Activated T-helper 1 cell treated with anti-CD3 and anti-CD28 coated beads, Interleukin-12 subunit alpha, Interleukin-12 subunit beta, Interleukin-2, Interleukin-4 antibody, amounts not matched to agents 30 ng/mL and 10 ng/mL and 1 ng/mL, durations not matched to agents 14 hours and 24 hours and 36 hours (primary cell): ENCODE measurements around the gene DCAF8L2. TPM values are rescaled to one million over a fixed set of nuclear protein-coding genes. Genes with fewer than 3 reads are reported as not detected.
"Not testable (repeated sequence)": the region's sequence is repeated elsewhere in the genome, so short reads cannot be mapped to it uniquely, and the experiment has no call there.

Experiments used
- DNase-seq: peaks from one replicate; pipeline ENCODE4 v3.0.0; 2021; ENCODE audit warnings: low spot score
- H3K27ac Mint-ChIP-seq: one replicate; pipeline ENCODE4 v1.8.0; 2021; ENCODE audit warnings: mild to moderate bottlenecking, mixed read lengths
- H3K27me3 Mint-ChIP-seq: one replicate; pipeline ENCODE4 v1.8.0; 2022; ENCODE audit warnings: mild to moderate bottlenecking, moderate library complexity, mixed read lengths; ENCODE audit not compliant: insufficient read depth
- H3K36me3 Mint-ChIP-seq: one replicate; pipeline ENCODE4 v1.8.0; 2021; ENCODE audit warnings: low read depth, mixed read lengths
- H3K4me1 Mint-ChIP-seq: one replicate; pipeline ENCODE4 v1.8.0; 2021; ENCODE audit warnings: low read depth, mixed read lengths
- H3K4me3 Mint-ChIP-seq: one replicate; pipeline ENCODE4 v1.8.0; 2021; ENCODE audit warnings: mild to moderate bottlenecking, moderate library complexity, mixed read lengths
- H3K9me3 Mint-ChIP-seq: one replicate; pipeline ENCODE4 v1.8.0; 2021; ENCODE audit warnings: mixed read lengths
- intact Hi-C: fragments of 100-400 bp; cut with micrococcal nuclease; formaldehyde crosslinking; loops from one replicate; pipeline ENCODE4 v1.15.1; 2024
- total RNA-seq: library from RNA; stranded (reverse); gene quantifications from 2 replicates; pipeline ENCODE4 v1.2.3, GENCODE V29; 2022

Gene DCAF8L2
- total RNA-seq, 1 donor from 2014 or later, result not detected

DNA sequence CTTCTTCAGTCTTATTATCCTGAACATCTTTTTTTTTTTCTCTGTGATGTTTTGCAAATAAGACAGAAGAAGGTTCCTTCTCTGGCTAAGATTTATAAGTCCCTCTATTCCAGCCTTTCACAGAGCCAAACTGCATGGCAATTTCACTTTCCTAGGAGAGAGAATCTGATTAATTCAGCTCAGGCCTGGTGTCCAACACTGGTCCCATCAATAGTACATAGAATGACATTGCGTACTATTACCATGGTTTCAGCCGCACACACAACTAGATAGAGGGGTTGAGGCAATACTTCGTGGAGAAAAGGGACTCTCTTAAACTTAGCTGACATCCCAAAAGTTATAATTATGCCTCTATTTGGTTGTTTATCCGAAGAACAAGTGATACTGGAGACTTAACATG is 18.5 kb downstream of the DCAF8L2 start:
- no peak overlapping the region for H3K4me3 Mint-ChIP-seq
- H3K4me1 Mint-ChIP-seq, result no peaks in the 10 kb centered on the region
- DNase-seq, result no peak
- no peaks in the 10 kb centered on the region for H3K36me3 Mint-ChIP-seq
- no peaks in the 10 kb centered on the region for H3K9me3 Mint-ChIP-seq
- H3K27ac Mint-ChIP-seq, result no peak overlapping the region
- intact Hi-C loops, result no loop called here
- no peaks in the 10 kb centered on the region for H3K27me3 Mint-ChIP-seq

DNA sequence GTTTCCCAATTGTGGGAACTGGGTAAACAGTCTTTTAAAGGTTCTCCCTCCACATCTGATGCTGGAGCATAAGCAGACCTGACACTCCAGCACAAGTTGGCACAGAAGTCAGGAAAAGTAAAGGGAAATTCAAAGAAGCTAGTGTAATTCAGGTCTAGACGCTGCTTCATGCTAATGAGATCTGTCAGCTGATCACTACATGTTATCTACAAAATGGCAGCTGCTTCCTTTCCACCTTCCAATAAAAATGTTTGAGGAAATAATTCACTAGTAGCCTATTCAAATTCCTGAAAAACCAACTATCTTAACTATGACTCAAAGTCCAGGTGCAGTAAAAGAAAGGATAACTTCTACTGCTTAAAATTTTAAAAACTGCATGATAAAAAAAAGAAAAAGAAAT is 29.3 kb downstream of the DCAF8L2 start:
- H3K27ac Mint-ChIP-seq, result no peak overlapping the region
- DNase-seq, result no peak
- no peak overlapping the region for H3K4me3 Mint-ChIP-seq
- no peaks in the 10 kb centered on the region for H3K27me3 Mint-ChIP-seq
- H3K4me1 Mint-ChIP-seq, result no peaks in the 10 kb centered on the region
- intact Hi-C loops, result no loop called here
- H3K36me3 Mint-ChIP-seq, result no peaks in the 10 kb centered on the region
- H3K9me3 Mint-ChIP-seq, result no peaks in the 10 kb centered on the region

GRCh38 chrX:27619975-27620374 is 29.8 kb downstream of the DCAF8L2 start:
- H3K9me3 Mint-ChIP-seq, result no peaks in the 10 kb centered on the region
- H3K27me3 Mint-ChIP-seq, result no peaks in the 10 kb centered on the region
- intact Hi-C loops, result no loop called here
- no peaks in the 10 kb centered on the region for H3K4me1 Mint-ChIP-seq
- no peak overlapping the region for H3K27ac Mint-ChIP-seq
- DNase-seq, result no peak
- H3K36me3 Mint-ChIP-seq, result no peaks in the 10 kb centered on the region
- H3K4me3 Mint-ChIP-seq, result no peak overlapping the region

GRCh38 chrX:27622883-27623282 is 32.7 kb downstream of the DCAF8L2 start:
- intact Hi-C loops, result no loop called here
- Mint-ChIP-seq H3K27me3 (no peaks in the 10 kb centered on the region), H3K4me1 (no peaks in the 10 kb centered on the region), H3K27ac (no peak overlapping the region), H3K36me3 (no peaks in the 10 kb centered on the region), H3K4me3 (no peak overlapping the region), H3K9me3 (no peaks in the 10 kb centered on the region)
- no peak for DNase-seq

DNA sequence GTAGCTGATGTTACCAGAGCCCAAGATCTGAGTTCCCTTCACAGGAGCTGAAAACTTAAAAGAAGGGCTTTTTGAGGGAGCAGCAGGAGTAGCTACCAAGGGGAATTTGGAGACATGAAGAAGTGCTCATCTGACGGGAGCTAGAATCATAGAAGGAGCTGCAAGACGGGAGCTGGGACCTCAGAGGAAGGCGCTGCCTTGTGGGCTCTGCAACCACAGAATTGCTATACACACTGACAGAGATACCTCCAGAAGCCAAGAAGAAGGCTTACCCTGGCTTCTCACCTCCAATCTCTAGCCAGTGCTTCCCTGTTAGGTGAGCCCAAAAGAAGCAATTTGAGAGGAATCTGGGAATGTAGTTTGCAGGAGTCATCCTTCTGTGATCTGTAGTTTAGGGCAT is 35.9 kb downstream of the DCAF8L2 start:
- H3K4me3 Mint-ChIP-seq, result no peak overlapping the region
- intact Hi-C loops, result no loop called here

GRCh38 chrX:27633328-27633727 is 43.2 kb downstream of the DCAF8L2 start:
- no peak for DNase-seq
- Mint-ChIP-seq H3K9me3 (no peaks in the 10 kb centered on the region), H3K27ac (no peak overlapping the region), H3K27me3 (no peaks in the 10 kb centered on the region), H3K4me1 (no peaks in the 10 kb centered on the region), H3K36me3 (no peaks in the 10 kb centered on the region), H3K4me3 (no peak overlapping the region)
- intact Hi-C loops, result no loop called here

More for the DNA sequence above, 35.9 kb downstream of the DCAF8L2 start:
- no peak for DNase-seq
- Mint-ChIP-seq H3K27me3 (no peaks in the 10 kb centered on the region), H3K27ac (no peak overlapping the region), H3K36me3 (no peaks in the 10 kb centered on the region), H3K9me3 (no peaks in the 10 kb centered on the region), H3K4me1 (no peaks in the 10 kb centered on the region)

DNA sequence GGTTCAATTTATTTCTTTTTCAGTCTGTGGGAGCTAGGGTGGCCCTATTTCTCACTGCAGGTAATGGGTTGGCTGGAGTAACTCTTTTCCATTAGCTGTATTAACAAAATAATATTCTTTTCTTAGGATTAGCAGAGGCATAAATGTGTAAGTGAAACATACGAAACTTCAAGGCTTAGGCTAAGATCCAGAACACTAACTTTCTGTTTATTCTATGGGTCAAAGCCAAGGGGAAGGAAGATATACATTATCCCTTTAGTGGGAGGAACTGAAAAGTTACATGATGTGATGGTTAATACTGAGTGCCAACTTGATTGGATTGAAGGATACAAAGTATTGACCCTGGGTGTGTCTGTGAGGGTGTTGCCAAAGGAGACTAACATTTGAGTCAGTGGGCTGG is 66.4 kb downstream of the DCAF8L2 start:
- no peak for DNase-seq
- Mint-ChIP-seq H3K9me3 (no peaks in the 10 kb centered on the region), H3K27ac (no peak overlapping the region), H3K27me3 (no peaks in the 10 kb centered on the region), H3K36me3 (no peaks in the 10 kb centered on the region), H3K4me1 (no peaks in the 10 kb centered on the region), H3K4me3 (no peak overlapping the region)
- intact Hi-C loops, result no loop called here

- Mint-ChIP-seq H3K4me1 (no peaks in the 10 kb centered on the region), H3K27ac (no peak overlapping the region), H3K36me3 (no peaks in the 10 kb centered on the region), H3K9me3 (no peaks in the 10 kb centered on the region), H3K4me3 (no peak overlapping the region), H3K27me3 (no peaks in the 10 kb centered on the region)
- no peak for DNase-seq
- intact Hi-C loops, result no loop called here
Measured at GRCh38 chrX:27660878-27661277, 70.7 kb downstream of the DCAF8L2 start.

- Mint-ChIP-seq H3K4me1 (no peaks in the 10 kb centered on the region), H3K4me3 (no peak overlapping the region), H3K36me3 (no peaks in the 10 kb centered on the region), H3K27me3 (no peaks in the 10 kb centered on the region), H3K9me3 (peaks cover 4% of the 10 kb centered on the region), H3K27ac (no peak overlapping the region)
- intact Hi-C loops, result no loop called here
- no peak for DNase-seq
Measured at GRCh38 chrX:27671234-27671633, 81.1 kb downstream of the DCAF8L2 start.

GRCh38 chrX:27674491-27674890 is 84.3 kb downstream of the DCAF8L2 start:
- no peaks in the 10 kb centered on the region for H3K36me3 Mint-ChIP-seq
- H3K27me3 Mint-ChIP-seq, result no peaks in the 10 kb centered on the region
- H3K4me3 Mint-ChIP-seq, result no peak overlapping the region

GRCh38 chrX:27675493-27675892 is 85.3 kb downstream of the DCAF8L2 start:
- intact Hi-C loops, result no loop called here
- H3K27me3 Mint-ChIP-seq, result no peaks in the 10 kb centered on the region
- no peak overlapping the region for H3K4me3 Mint-ChIP-seq
- no peak overlapping the region for H3K27ac Mint-ChIP-seq
- no peaks in the 10 kb centered on the region for H3K4me1 Mint-ChIP-seq
- no peaks in the 10 kb centered on the region for H3K9me3 Mint-ChIP-seq
- no peak for DNase-seq
- no peaks in the 10 kb centered on the region for H3K36me3 Mint-ChIP-seq

More at GRCh38 chrX:27674491-27674890, 84.3 kb downstream of the DCAF8L2 start:
- no peak for DNase-seq
- intact Hi-C loops, result no loop called here
- H3K9me3 Mint-ChIP-seq, result no peaks in the 10 kb centered on the region
- H3K27ac Mint-ChIP-seq, result no peak overlapping the region
- H3K4me1 Mint-ChIP-seq, result no peaks in the 10 kb centered on the region

- Mint-ChIP-seq H3K4me1 (no peaks in the 10 kb centered on the region), H3K27me3 (no peaks in the 10 kb centered on the region), H3K27ac (no peak overlapping the region), H3K9me3 (no peaks in the 10 kb centered on the region), H3K4me3 (no peak overlapping the region), H3K36me3 (no peaks in the 10 kb centered on the region)
- DNase-seq, result no peak
- intact Hi-C loops, result no loop called here
Measured at GRCh38 chrX:27679281-27679680, 89.1 kb downstream of the DCAF8L2 start.

DNA sequence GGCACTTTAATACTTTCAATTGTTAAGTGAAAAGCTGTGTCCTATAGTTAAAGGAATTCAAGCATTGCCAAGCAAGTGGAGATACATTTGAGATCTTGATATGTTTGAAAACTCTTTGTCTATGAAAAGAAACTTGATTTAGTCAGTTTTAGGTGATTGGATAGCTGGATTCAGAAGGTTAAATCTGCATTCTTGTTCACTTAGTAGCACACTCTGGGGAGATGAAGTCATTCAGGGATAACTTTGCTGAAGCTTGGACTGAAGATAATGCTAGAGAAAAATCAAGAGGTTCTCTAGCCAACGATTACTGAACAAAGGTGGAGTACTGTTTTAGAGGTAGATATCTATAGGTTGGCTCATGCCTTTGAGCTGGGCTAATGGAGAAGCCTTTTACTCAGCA is 90.6 kb downstream of the DCAF8L2 start:
- no peaks in the 10 kb centered on the region for H3K9me3 Mint-ChIP-seq
- intact Hi-C loops, result no loop called here
- H3K4me3 Mint-ChIP-seq, result no peak overlapping the region
- no peaks in the 10 kb centered on the region for H3K4me1 Mint-ChIP-seq
- H3K27ac Mint-ChIP-seq, result no peak overlapping the region
- H3K36me3 Mint-ChIP-seq, result no peaks in the 10 kb centered on the region
- no peak for DNase-seq
- no peaks in the 10 kb centered on the region for H3K27me3 Mint-ChIP-seq

- H3K27me3 Mint-ChIP-seq, H3K27ac Mint-ChIP-seq, DNase-seq, H3K36me3 Mint-ChIP-seq, H3K4me3 Mint-ChIP-seq, intact Hi-C loops, H3K4me1 Mint-ChIP-seq, H3K9me3 Mint-ChIP-seq: not testable (repeated sequence)
Measured at GRCh38 chrX:27683566-27684208, 93.5 kb downstream of the DCAF8L2 start.
